ENCODE data around the gene TMC4. TPM values are rescaled to one million over a fixed set of nuclear protein-coding genes. Genes with fewer than 3 reads are reported as not detected.
A peak's percentile ranks its signal among the peaks of the same experiment; 100 is the strongest.

Gene TMC4
- total and polyA plus RNA-seq, 2 donors from 2014 or later: 64.6 to 98.9 TPM

- intact Hi-C loops (cut with DNase I): no loop called here
- TF ChIP-seq, protein P1, sequence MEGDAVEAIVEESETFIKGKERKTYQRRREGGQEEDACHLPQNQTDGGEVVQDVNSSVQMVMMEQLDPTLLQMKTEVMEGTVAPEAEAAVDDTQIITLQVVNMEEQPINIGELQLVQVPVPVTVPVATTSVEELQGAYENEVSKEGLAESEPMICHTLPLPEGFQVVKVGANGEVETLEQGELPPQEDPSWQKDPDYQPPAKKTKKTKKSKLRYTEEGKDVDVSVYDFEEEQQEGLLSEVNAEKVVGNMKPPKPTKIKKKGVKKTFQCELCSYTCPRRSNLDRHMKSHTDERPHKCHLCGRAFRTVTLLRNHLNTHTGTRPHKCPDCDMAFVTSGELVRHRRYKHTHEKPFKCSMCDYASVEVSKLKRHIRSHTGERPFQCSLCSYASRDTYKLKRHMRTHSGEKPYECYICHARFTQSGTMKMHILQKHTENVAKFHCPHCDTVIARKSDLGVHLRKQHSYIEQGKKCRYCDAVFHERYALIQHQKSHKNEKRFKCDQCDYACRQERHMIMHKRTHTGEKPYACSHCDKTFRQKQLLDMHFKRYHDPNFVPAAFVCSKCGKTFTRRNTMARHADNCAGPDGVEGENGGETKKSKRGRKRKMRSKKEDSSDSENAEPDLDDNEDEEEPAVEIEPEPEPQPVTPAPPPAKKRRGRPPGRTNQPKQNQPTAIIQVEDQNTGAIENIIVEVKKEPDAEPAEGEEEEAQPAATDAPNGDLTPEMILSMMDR (IDR thresholded peaks at IDR 0.05; ENCODE audit: borderline replicate concordance, extremely low read depth, insufficient read depth): no peak
- peaks cover 0 to 15% (median 5%) of the 10 kb centered on the region in 3 donors for H3K4me1 ChIP-seq (ENCODE audit: control insufficient read depth in 2 of 3, insufficient read depth in 2 of 3, low read depth in 1 of 3, low read length in 3 of 3)
Measured at GRCh38 chr19:54165222-54165621, 7.7 kb downstream of the TMC4 start.

GRCh38 chr19:54164369-54165068, 8.4 kb downstream of the TMC4 start:
- no peaks in the 10 kb centered on the region for H3K9me3 ChIP-seq (ENCODE audit: control insufficient read depth in 2 of 3, insufficient read depth in 1 of 3, low read length in 3 of 3)
- peaks cover 0 to 17% (median 5%) of the 10 kb centered on the region in 3 donors for H3K4me1 ChIP-seq (ENCODE audit: control insufficient read depth in 2 of 3, insufficient read depth in 2 of 3, low read depth in 1 of 3, low read length in 3 of 3)
- H3K27me3 ChIP-seq (ENCODE audit: control insufficient read depth, insufficient read depth, low read length): no peaks in the 10 kb centered on the region
- no peak for FAIRE-seq
- H3K4me3 ChIP-seq (ENCODE audit: low read length in 3 of 3): no peak overlapping the region
- no peaks in the 10 kb centered on the region for H3K36me3 ChIP-seq (ENCODE audit: control insufficient read depth in 2 of 3, insufficient read depth in 3 of 3, low read length in 3 of 3)
- H3K27ac ChIP-seq (ENCODE audit: low read depth in 2 of 2, low read length in 2 of 2): no peak overlapping the region
- DNase-seq: peak; percentile 50 to 93 (median 76)
- TF ChIP-seq, protein P1 (IDR thresholded peaks at IDR 0.05; ENCODE audit: borderline replicate concordance, extremely low read depth, insufficient read depth): no peak
- no peak overlapping the region for H3K9ac ChIP-seq (ENCODE audit: low read length in 3 of 3)
- intact Hi-C loops (cut with DNase I): no loop called here

More at GRCh38 chr19:54165222-54165621, 7.7 kb downstream of the TMC4 start:
- DNase-seq (peak in 1 of 5 donors; percentile 74), FAIRE-seq (no peak)
- no peaks in the 10 kb centered on the region for H3K27me3 ChIP-seq (ENCODE audit: control insufficient read depth, insufficient read depth, low read length)
- no peak overlapping the region for H3K9ac ChIP-seq (ENCODE audit: low read length in 3 of 3)
- H3K27ac ChIP-seq (ENCODE audit: low read depth in 2 of 2, low read length in 2 of 2): no peak overlapping the region
- no peaks in the 10 kb centered on the region for H3K9me3 ChIP-seq (ENCODE audit: control insufficient read depth in 2 of 3, insufficient read depth in 1 of 3, low read length in 3 of 3)
- H3K4me3 ChIP-seq (ENCODE audit: low read length in 3 of 3): no peak overlapping the region
- H3K36me3 ChIP-seq (ENCODE audit: control insufficient read depth in 2 of 3, insufficient read depth in 3 of 3, low read length in 3 of 3): no peaks in the 10 kb centered on the region

- H3K4me3 ChIP-seq (ENCODE audit: low read length in 3 of 3): peak overlapping the region in 1 of 3 donors; percentile 49
- peak overlapping the region in 1 of 2 donors; percentile 57 for H3K27ac ChIP-seq (ENCODE audit: low read depth in 2 of 2, low read length in 2 of 2)
- H3K27me3 ChIP-seq (ENCODE audit: control insufficient read depth, insufficient read depth, low read length): no peaks in the 10 kb centered on the region
- DNase-seq: peak in 1 of 5 donors; percentile 72
- H3K36me3 ChIP-seq (ENCODE audit: control insufficient read depth in 2 of 3, insufficient read depth in 3 of 3, low read length in 3 of 3): peaks cover 0 to 5% (median 2%) of the 10 kb centered on the region in 3 donors
- H3K9me3 ChIP-seq (ENCODE audit: control insufficient read depth in 2 of 3, insufficient read depth in 1 of 3, low read length in 3 of 3): no peaks in the 10 kb centered on the region
- TF ChIP-seq, protein P1 (IDR thresholded peaks at IDR 0.05; ENCODE audit: borderline replicate concordance, extremely low read depth, insufficient read depth): no peak
- peak overlapping the region in 1 of 3 donors; percentile 40 for H3K9ac ChIP-seq (ENCODE audit: low read length in 3 of 3)
- FAIRE-seq: no peak
- intact Hi-C loops (cut with DNase I): no loop called here
- peaks cover 0 to 25% (median 13%) of the 10 kb centered on the region in 3 donors for H3K4me1 ChIP-seq (ENCODE audit: control insufficient read depth in 2 of 3, insufficient read depth in 2 of 3, low read depth in 1 of 3, low read length in 3 of 3)
Measured at GRCh38 chr19:54162884-54163283, 10.1 kb downstream of the TMC4 start.
